Body of pancreas (tissue), 4 donors: ENCODE data around the gene RGS12. TPM values are rescaled to one million over a fixed set of nuclear protein-coding genes. Genes with fewer than 3 reads are reported as not detected.

Experiments used
- ATAC-seq: fragments of 150-250 bp; one replicate; pipeline ENCODE4 v1.9.1; 2016
- DNase-seq, 4 donors: peaks; one replicate each; pipeline ENCODE4 v3.0.0-alpha.2; 2019
- H3K27ac ChIP-seq, 4 donors: fragments of 200-600 bp; sonication (generic); 1 replicate in 3 of 4; 2 replicates in 1 of 4; pipeline versions ENCODE4 v1.5.1 to v1.6.1; 2016 to 2019; ENCODE audit warnings: mild to moderate bottlenecking in 1 of 4, mixed read lengths in 1 of 4, moderate library complexity in 1 of 4
- H3K27me3 ChIP-seq, 2 donors: fragments of 200-600 bp; sonication (generic); one replicate each; pipeline ENCODE4 v1.6.0; 2016; ENCODE audit warnings: mild to moderate bottlenecking in 1 of 2
- H3K36me3 ChIP-seq, 2 donors: fragments of 200-600 bp; sonication (generic); replicated peaks in 1 of 2; 2 replicates each; pipeline ENCODE4 v1.5.1; 2016; ENCODE audit warnings: low read depth in 2 of 2; ENCODE audit not compliant: insufficient read depth in 1 of 2
- H3K4me1 ChIP-seq: fragments of 200-600 bp; sonication (generic); one replicate; pipeline ENCODE4 v1.6.0; 2016
- H3K4me3 ChIP-seq, 2 donors: fragments of 200-600 bp; sonication (generic); 1 replicate in 1 of 2; 2 replicates in 1 of 2; pipeline ENCODE4 v1.5.1; 2016 to 2019
- H3K9me3 ChIP-seq, 3 donors: fragments of 200-600 bp; sonication (generic); 1 replicate in 2 of 3; 2 replicates in 1 of 3; pipeline ENCODE4 v1.5.1; 2016
- POLR2A ChIP-seq, 3 donors: fragments of 450-650 bp; IDR thresholded peaks; one replicate each; pipeline ENCODE4 v1.6.1; 2016; ENCODE audit warnings: antibody characterized with exemption in 3 of 3, mild to moderate bottlenecking in 2 of 3
- WGBS, 2 donors: methylation state at CpG; one replicate each; pipeline ENCODE4 v1.1.5; 2017; 5-methylcytosine and 5-hydroxymethylcytosine counted together
- intact Hi-C: fragments of 100-400 bp; cut with DNase I; formaldehyde crosslinking; loops from one replicate; pipeline ENCODE4 v1.15.1; 2023
- total RNA-seq, 2 donors: library from RNA; depleted of rRNA; stranded (reverse); fragments of >200 nt; gene quantifications; one replicate each; pipeline ENCODE4 v1.1.0, GENCODE V29; 2016
- TF ChIP-seq, protein P1 (sequence below), 7 experiments: fragments of 450-650 bp in 4 of 7; fragments of 200-600 bp in 3 of 7; sonication (generic) in 3 of 7; IDR thresholded peaks; one replicate each; pipeline ENCODE4 v1.5.1; 2016 to 2019; ENCODE audit warnings: antibody characterized with exemption in 7 of 7

The RGS12 gene
- total RNA-seq, 2 donors from 2014 or later, result 9.1 to 12.5 TPM

DNA sequence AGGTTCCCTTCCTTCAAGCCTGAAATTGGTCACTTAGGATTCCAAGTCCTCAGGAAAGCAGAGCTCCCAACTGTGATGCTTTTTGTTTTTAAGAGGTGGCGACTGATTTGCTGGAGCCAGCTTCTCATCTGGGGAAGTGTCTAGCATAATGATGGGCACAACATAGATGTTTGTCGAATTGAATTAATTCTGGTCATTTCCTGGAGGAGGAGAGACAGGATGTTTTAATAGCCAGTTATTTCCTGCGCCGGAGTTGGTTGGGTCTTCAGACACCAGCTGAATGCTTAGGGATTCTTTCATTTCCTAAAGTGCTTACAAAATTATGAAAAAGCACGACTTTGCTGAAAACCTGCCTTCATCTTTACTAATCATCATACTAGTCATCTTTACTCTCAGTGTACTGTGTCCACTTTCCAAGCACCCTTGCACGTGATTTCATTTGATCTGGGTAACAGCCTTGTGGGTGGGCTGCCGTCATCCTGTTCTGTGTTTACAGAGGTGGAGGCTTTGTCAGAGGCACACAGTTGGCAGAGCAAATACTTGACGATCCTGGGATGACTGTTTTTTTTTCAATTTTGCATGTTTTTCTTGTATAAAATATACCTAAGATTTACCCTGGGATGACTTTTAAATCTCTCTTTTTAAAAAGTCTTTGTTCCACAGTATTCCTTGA lies 49.5 kb downstream of the RGS12 start:
- H3K4me1 ChIP-seq, result peaks cover 6% of the 10 kb centered on the region
- no peaks in the 10 kb centered on the region for H3K27me3 ChIP-seq
- intact Hi-C loops, result no loop called here
- H3K36me3 ChIP-seq, result no peaks in the 10 kb centered on the region
- no peak overlapping the region for H3K27ac ChIP-seq
- WGBS, 2 donors, result 50 to 80% methylated on average over 8 of the region's 8 CpGs
- no peaks in the 10 kb centered on the region for H3K9me3 ChIP-seq
- TF ChIP-seq, protein P1, sequence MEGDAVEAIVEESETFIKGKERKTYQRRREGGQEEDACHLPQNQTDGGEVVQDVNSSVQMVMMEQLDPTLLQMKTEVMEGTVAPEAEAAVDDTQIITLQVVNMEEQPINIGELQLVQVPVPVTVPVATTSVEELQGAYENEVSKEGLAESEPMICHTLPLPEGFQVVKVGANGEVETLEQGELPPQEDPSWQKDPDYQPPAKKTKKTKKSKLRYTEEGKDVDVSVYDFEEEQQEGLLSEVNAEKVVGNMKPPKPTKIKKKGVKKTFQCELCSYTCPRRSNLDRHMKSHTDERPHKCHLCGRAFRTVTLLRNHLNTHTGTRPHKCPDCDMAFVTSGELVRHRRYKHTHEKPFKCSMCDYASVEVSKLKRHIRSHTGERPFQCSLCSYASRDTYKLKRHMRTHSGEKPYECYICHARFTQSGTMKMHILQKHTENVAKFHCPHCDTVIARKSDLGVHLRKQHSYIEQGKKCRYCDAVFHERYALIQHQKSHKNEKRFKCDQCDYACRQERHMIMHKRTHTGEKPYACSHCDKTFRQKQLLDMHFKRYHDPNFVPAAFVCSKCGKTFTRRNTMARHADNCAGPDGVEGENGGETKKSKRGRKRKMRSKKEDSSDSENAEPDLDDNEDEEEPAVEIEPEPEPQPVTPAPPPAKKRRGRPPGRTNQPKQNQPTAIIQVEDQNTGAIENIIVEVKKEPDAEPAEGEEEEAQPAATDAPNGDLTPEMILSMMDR (IDR thresholded peaks at IDR 0.05), result no peak
- no peak for TF ChIP-seq POLR2A (IDR thresholded peaks at IDR 0.05)
- no peak overlapping the region for H3K4me3 ChIP-seq
- ATAC-seq (no peak), DNase-seq (no peak)

Other genes starting within 250 kb of the RGS12 start
- not detected for gene HTT-AS, start 218.5 kb upstream of the RGS12 start, total RNA-seq
- gene HTT, start 218.3 kb upstream of the RGS12 start, total RNA-seq, result 100 to 1,000 TPM in 1 of 2 donors, 10 to 100 TPM in 1; 40.5 to 115 TPM
- gene MSANTD1, start 43.9 kb upstream of the RGS12 start, total RNA-seq, result 1 to 10 TPM; 2.6 to 3.6 TPM
- under 1 TPM in 1 of 2 donors, not detected in 1; 0.78 TPM for gene HGFAC, start 148.9 kb downstream of the RGS12 start, total RNA-seq
- gene DOK7, start 170.3 kb downstream of the RGS12 start, total RNA-seq, result 1 to 10 TPM; 6.3 to 7.0 TPM
- gene LRPAP1, start 239.4 kb downstream of the RGS12 start, total RNA-seq, result 10 to 100 TPM; 82.5 to 93.9 TPM